Neural cell (in vitro differentiated cells): Measurements from ENCODE around the gene RBPJL.

Source experiments
- EP300 ChIP-seq: fragments of 450-650 bp; conservative IDR thresholded peaks from 2 replicates; pipeline ENCODE4 v1.6.1; 2014; ENCODE audit warnings: antibody characterized with exemption, mild to moderate bottlenecking, moderate library complexity; ENCODE audit not compliant: poor library complexity, severe bottlenecking
- EZH2 ChIP-seq: fragments of 200-600, 300-800 bp; shearing (Covaris generic), sonication (generic); IDR thresholded peaks from 2 replicates; pipeline ENCODE4 v1.6.1; 2014; ENCODE audit warnings: antibody characterized with exemption, low read length, borderline replicate concordance, mild to moderate bottlenecking; ENCODE audit not compliant: insufficient read depth, poor library complexity, severe bottlenecking
- POLR2AphosphoS5 ChIP-seq: IDR thresholded peaks from 2 replicates; pipeline ENCODE4 v1.6.1; 2012
- RAD21 ChIP-seq: fragments of 450-650 bp; conservative IDR thresholded peaks from 2 replicates; pipeline ENCODE4 v1.6.1; 2014; ENCODE audit warnings: antibody characterized with exemption, mild to moderate bottlenecking, moderate library complexity
- SMC3 ChIP-seq: fragments of 450-650 bp; conservative IDR thresholded peaks from 2 replicates; pipeline ENCODE4 v1.6.1; 2014; ENCODE audit warnings: antibody characterized with exemption, mild to moderate bottlenecking, moderate library complexity; ENCODE audit not compliant: poor library complexity
- TAF1 ChIP-seq: IDR thresholded peaks from 2 replicates; pipeline ENCODE4 v1.6.1; 2012; ENCODE audit warnings: low read depth
- TF ChIP-seq, protein P1 (sequence below): fragments of 450-650 bp; IDR thresholded peaks from 2 replicates; pipeline ENCODE4 v1.5.1; 2014; ENCODE audit warnings: antibody characterized with exemption, mild to moderate bottlenecking, moderate library complexity; ENCODE audit not compliant: poor library complexity, severe bottlenecking
- TF ChIP-seq, protein P2 (sequence below): IDR thresholded peaks from 2 replicates; pipeline ENCODE4 v1.6.1; 2012; ENCODE audit warnings: borderline replicate concordance

DNA sequence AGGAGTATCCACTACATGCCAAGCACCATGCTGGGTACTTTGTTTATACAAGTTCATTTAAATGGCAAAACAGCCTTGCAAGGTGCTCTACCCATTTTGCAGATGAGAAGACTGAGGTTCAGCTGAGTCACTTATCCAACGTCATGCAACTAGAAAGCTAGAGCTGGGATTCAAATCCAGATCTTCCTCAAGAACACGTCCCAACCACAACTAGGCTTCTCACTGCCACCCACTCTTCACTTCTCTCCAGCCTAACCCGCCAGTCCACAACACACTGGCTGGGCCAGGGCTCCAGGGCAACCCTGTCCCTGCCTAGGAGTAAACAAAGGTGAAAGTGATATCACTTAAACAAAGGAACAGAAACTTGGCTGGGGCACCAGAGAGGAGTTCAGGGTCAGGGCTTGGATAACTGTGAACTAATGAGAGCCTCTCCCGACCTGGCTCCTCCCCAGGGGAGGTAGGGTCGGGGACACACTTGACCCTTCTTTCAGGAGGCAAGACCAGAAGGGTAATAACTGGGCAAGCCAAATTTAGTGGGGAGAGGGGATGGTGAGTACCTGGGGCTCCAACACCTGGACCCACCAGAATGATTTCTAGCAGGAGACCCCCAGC lies 33.7 kb downstream of the RBPJL start:
- TF ChIP-seq POLR2AphosphoS5 (no peak), EZH2 (no peak), TAF1 (no peak), EP300 (no peak), SMC3 (no peak), RAD21 (no peak)
- TF ChIP-seq, protein P1, sequence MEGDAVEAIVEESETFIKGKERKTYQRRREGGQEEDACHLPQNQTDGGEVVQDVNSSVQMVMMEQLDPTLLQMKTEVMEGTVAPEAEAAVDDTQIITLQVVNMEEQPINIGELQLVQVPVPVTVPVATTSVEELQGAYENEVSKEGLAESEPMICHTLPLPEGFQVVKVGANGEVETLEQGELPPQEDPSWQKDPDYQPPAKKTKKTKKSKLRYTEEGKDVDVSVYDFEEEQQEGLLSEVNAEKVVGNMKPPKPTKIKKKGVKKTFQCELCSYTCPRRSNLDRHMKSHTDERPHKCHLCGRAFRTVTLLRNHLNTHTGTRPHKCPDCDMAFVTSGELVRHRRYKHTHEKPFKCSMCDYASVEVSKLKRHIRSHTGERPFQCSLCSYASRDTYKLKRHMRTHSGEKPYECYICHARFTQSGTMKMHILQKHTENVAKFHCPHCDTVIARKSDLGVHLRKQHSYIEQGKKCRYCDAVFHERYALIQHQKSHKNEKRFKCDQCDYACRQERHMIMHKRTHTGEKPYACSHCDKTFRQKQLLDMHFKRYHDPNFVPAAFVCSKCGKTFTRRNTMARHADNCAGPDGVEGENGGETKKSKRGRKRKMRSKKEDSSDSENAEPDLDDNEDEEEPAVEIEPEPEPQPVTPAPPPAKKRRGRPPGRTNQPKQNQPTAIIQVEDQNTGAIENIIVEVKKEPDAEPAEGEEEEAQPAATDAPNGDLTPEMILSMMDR, result no peak
- TF ChIP-seq, protein P2, sequence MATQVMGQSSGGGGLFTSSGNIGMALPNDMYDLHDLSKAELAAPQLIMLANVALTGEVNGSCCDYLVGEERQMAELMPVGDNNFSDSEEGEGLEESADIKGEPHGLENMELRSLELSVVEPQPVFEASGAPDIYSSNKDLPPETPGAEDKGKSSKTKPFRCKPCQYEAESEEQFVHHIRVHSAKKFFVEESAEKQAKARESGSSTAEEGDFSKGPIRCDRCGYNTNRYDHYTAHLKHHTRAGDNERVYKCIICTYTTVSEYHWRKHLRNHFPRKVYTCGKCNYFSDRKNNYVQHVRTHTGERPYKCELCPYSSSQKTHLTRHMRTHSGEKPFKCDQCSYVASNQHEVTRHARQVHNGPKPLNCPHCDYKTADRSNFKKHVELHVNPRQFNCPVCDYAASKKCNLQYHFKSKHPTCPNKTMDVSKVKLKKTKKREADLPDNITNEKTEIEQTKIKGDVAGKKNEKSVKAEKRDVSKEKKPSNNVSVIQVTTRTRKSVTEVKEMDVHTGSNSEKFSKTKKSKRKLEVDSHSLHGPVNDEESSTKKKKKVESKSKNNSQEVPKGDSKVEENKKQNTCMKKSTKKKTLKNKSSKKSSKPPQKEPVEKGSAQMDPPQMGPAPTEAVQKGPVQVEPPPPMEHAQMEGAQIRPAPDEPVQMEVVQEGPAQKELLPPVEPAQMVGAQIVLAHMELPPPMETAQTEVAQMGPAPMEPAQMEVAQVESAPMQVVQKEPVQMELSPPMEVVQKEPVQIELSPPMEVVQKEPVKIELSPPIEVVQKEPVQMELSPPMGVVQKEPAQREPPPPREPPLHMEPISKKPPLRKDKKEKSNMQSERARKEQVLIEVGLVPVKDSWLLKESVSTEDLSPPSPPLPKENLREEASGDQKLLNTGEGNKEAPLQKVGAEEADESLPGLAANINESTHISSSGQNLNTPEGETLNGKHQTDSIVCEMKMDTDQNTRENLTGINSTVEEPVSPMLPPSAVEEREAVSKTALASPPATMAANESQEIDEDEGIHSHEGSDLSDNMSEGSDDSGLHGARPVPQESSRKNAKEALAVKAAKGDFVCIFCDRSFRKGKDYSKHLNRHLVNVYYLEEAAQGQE, result no peak
